ENCODE results near the gene AADACL4. TPM values are rescaled to one million over a fixed set of nuclear protein-coding genes. Genes with fewer than 3 reads are reported as not detected.

AADACL4 gene
- total and polyA plus RNA-seq, 2 donors (not counting 1 experiment from before 2014, with no cell fraction given) = not detected

DNA sequence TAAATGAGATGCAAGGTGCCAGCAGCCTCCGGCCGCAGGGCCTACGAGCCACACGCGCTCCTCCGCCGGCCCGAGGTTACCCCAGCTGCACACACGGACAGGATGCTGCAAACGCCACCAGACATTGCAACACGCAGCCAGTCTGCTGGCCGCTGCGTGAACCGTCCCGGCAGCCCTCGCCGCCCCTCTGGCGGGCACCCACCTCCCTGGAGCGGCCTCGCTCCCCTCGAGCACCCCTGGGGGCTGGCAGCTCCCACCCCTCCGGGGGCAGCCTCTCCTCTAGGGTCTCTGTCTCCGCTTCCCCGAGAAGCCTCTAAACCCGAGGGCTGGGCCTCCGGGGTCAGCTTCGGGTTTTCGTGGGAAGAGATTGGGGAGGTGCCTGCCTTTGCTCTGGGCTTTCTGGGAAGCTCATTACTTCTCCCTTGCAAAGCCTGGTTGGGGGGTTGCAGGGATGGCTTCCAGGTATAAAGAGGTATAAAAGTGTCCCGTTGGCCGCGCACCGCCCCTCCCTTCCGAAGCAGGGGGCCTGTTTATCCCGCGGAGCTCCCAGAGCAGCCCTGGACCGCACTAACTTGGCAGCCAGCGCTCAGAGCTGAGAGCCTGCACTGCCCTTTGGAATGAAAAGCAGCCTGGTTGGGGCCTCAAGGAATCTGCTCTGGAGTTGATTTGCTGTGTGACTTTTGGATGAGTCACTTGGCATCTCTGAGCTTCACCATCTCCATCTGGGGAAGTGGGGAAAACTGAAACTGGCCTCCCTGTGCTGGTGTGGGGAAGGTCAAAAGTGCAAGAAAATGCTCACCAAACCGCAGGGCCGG is 47.7 kb upstream of the AADACL4 start:
- Mint-ChIP-seq H3K4me3 (peak overlapping the region; percentile 71), H3K27me3 (peaks cover 28% of the 10 kb centered on the region), H3K4me1 (peaks cover 11% of the 10 kb centered on the region), H3K9me3 (ENCODE audit: insufficient read depth) (no peaks in the 10 kb centered on the region), H3K27ac (no peak overlapping the region)
- WGBS (ENCODE audit: insufficient coverage) = 38% methylated on average over 36 of the region's 39 CpGs
- peak overlapping the region in 3 of 5 experiments; percentile 55 to 73 (median 62) for H3K4me3 ChIP-seq (ENCODE audit: control extremely low read depth in 1 of 5, extremely low read depth in 1 of 5, insufficient read depth in 1 of 5, low read depth in 2 of 5, low read length in 4 of 5)
- intact Hi-C loops (cut with micrococcal nuclease) = no loop called here
- no peak for TF ChIP-seq EZH2 (IDR thresholded peaks at IDR 0.05; ENCODE audit: borderline replicate concordance, insufficient read depth, low read depth, low read length, poor library complexity, severe bottlenecking)
- TF ChIP-seq, protein P1, sequence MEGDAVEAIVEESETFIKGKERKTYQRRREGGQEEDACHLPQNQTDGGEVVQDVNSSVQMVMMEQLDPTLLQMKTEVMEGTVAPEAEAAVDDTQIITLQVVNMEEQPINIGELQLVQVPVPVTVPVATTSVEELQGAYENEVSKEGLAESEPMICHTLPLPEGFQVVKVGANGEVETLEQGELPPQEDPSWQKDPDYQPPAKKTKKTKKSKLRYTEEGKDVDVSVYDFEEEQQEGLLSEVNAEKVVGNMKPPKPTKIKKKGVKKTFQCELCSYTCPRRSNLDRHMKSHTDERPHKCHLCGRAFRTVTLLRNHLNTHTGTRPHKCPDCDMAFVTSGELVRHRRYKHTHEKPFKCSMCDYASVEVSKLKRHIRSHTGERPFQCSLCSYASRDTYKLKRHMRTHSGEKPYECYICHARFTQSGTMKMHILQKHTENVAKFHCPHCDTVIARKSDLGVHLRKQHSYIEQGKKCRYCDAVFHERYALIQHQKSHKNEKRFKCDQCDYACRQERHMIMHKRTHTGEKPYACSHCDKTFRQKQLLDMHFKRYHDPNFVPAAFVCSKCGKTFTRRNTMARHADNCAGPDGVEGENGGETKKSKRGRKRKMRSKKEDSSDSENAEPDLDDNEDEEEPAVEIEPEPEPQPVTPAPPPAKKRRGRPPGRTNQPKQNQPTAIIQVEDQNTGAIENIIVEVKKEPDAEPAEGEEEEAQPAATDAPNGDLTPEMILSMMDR (IDR thresholded peaks at IDR 0.05) = no peak
- DNase-seq = peak; percentile 33
- no peak for ATAC-seq (ENCODE audit: low read depth)
- POLR2A ChIA-PET = interaction anchor here (0.5 kb wide), 1 partner anchor 477 kb away, joined by 3 read pairs; no protein-coding TSS in a partner anchor
- no peaks in the 10 kb centered on the region for H3K9me3 ChIP-seq (ENCODE audit: control extremely low read depth in 1 of 3, control insufficient read depth in 2 of 3, insufficient read depth in 1 of 3, low read length in 2 of 3)
- peak overlapping the region; percentile 88 for H2AFZ ChIP-seq (ENCODE audit: insufficient read depth, low read depth, low read length, poor library complexity, severe bottlenecking)
- no peak overlapping the region for H3K27ac ChIP-seq (ENCODE audit: low read length in 2 of 2)
- H3K9ac ChIP-seq (ENCODE audit: low read length) = peak overlapping the region; percentile 64
- H3K4me2 ChIP-seq (replicated peaks; ENCODE audit: low read depth, low read length, poor library complexity, severe bottlenecking) = peak overlapping the region; percentile 89
- CTCF ChIA-PET = interaction anchor here (1.3 kb wide), 1 partner anchor 16 kb away, joined by 3 read pairs; no protein-coding TSS in a partner anchor
- no peaks in the 10 kb centered on the region for H4K20me1 ChIP-seq (ENCODE audit: control insufficient read depth, insufficient read depth, low read length, poor library complexity, severe bottlenecking)
- peaks cover 0 to 27% (median 6%) of the 10 kb centered on the region in 4 experiments for H3K27me3 ChIP-seq (replicated peaks in 1 of 4; ENCODE audit: control extremely low read depth in 1 of 4, control insufficient read depth in 3 of 4, insufficient read depth in 4 of 4, low read length in 3 of 4)
- no peaks in the 10 kb centered on the region for H3K79me2 ChIP-seq (ENCODE audit: control insufficient read depth, insufficient read depth, low read length)
- H3K36me3 ChIP-seq (replicated peaks in 1 of 2; ENCODE audit: control extremely low read depth in 1 of 2, control insufficient read depth in 1 of 2, extremely low read depth in 1 of 2, insufficient read depth in 2 of 2, low read length in 1 of 2) = no peaks in the 10 kb centered on the region
- peaks cover 8 to 15% of the 10 kb centered on the region in 2 donors for H3K4me1 ChIP-seq (ENCODE audit: control insufficient read depth in 2 of 2, insufficient read depth in 2 of 2, low read length in 2 of 2)

DNA sequence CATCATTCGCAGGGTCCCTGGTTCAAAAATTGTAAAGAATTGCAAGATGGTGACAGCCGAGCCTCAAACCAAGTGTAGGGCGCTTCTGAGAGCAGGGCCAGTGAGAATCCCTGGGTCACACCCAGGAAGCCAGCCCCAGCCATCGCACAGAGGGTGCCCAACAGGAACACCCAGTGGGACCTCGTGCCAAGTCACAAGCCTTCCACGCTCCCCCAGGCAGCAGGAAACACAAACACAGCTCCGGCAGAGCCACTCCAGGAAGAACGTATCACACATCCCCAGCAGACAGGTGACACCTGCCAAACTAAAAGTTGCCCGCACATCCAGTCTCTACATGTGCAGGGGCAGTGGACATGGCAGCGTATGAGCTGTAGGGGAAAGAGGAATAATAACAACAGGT is 46.1 kb upstream of the AADACL4 start:
- DNase-seq = peak; percentile 19
- intact Hi-C loops (cut with micrococcal nuclease) = no loop called here
- TF ChIP-seq EZH2 (IDR thresholded peaks at IDR 0.05; ENCODE audit: borderline replicate concordance, insufficient read depth, low read depth, low read length, poor library complexity, severe bottlenecking) = no peak
- TF ChIP-seq, protein P1 (IDR thresholded peaks at IDR 0.05) = no peak
- Histone ChIP-seq H3K79me2 (ENCODE audit: control insufficient read depth, insufficient read depth, low read length) (no peaks in the 10 kb centered on the region), H3K27ac (ENCODE audit: low read length in 2 of 2) (no peak overlapping the region), H3K9me3 (ENCODE audit: control extremely low read depth in 1 of 3, control insufficient read depth in 2 of 3, insufficient read depth in 1 of 3, low read length in 2 of 3) (no peaks in the 10 kb centered on the region), H3K4me2 (replicated peaks; ENCODE audit: low read depth, low read length, poor library complexity, severe bottlenecking) (no peak overlapping the region), H3K36me3 (replicated peaks in 1 of 2; ENCODE audit: control extremely low read depth in 1 of 2, control insufficient read depth in 1 of 2, extremely low read depth in 1 of 2, insufficient read depth in 2 of 2, low read length in 1 of 2) (no peaks in the 10 kb centered on the region), H3K4me3 (ENCODE audit: control extremely low read depth in 1 of 5, extremely low read depth in 1 of 5, insufficient read depth in 1 of 5, low read depth in 2 of 5, low read length in 4 of 5) (no peak overlapping the region), H4K20me1 (ENCODE audit: control insufficient read depth, insufficient read depth, low read length, poor library complexity, severe bottlenecking) (no peaks in the 10 kb centered on the region), H3K9ac (ENCODE audit: low read length) (no peak overlapping the region), H3K27me3 (replicated peaks in 1 of 4; ENCODE audit: control extremely low read depth in 1 of 4, control insufficient read depth in 3 of 4, insufficient read depth in 4 of 4, low read length in 3 of 4) (peaks cover 0 to 23% (median 6%) of the 10 kb centered on the region in 4 experiments), H2AFZ (ENCODE audit: insufficient read depth, low read depth, low read length, poor library complexity, severe bottlenecking) (no peak overlapping the region), H3K4me1 (ENCODE audit: control insufficient read depth in 2 of 2, insufficient read depth in 2 of 2, low read length in 2 of 2) (peaks cover 8 to 15% of the 10 kb centered on the region in 2 donors)
- Mint-ChIP-seq H3K4me1 (peaks cover 11% of the 10 kb centered on the region), H3K4me3 (no peak overlapping the region), H3K27me3 (peaks cover 21% of the 10 kb centered on the region), H3K9me3 (ENCODE audit: insufficient read depth) (no peaks in the 10 kb centered on the region), H3K27ac (no peak overlapping the region)
- CTCF ChIA-PET = interaction anchor here (1.3 kb wide), 1 partner anchor 19 kb away, joined by 3 read pairs; no protein-coding TSS in a partner anchor
- WGBS (ENCODE audit: insufficient coverage) = 49% methylated on average over 8 of the region's 10 CpGs
- POLR2A ChIA-PET = no interaction called here
- no peak for ATAC-seq (ENCODE audit: low read depth)

Data from B cell (primary cell).